SK-N-SH (cell line): ENCODE results near the gene PMF1. TPM values are rescaled to one million over a fixed set of nuclear protein-coding genes. Genes with fewer than 3 reads are reported as not detected.

Source experiments
- CTCF ChIA-PET: fragments of 300-600, 350-600 bp; formaldehyde crosslinking; extraction: SDS; loops from one replicate; lab custom pipeline; 2021; lab: Yijun Ruan, JAX
- POLR2A ChIA-PET: fragments of 350-600 bp; sonication (Branson Sonifier 250); formaldehyde crosslinking; extraction: SDS; loops from one replicate; lab custom pipeline; 2020; ENCODE audit warnings: antibody characterized with exemption, inconsistent platforms; lab: Yijun Ruan, JAX
- DNase-seq: peaks from one replicate; pipeline ENCODE4 v3.0.0; 2012
- H2AFZ ChIP-seq: fragments of 200-600 bp; sonication (generic); 2 replicates; pipeline ENCODE4 v1.8.1; 2016; ENCODE audit warnings: antibody characterized with exemption, mild to moderate bottlenecking, low read depth
- H3F3A ChIP-seq: fragments of 200-600 bp; sonication (generic); replicated peaks from 2 replicates; pipeline ENCODE3; 2016; ENCODE audit warnings: antibody characterized with exemption, mild to moderate bottlenecking; ENCODE audit not compliant: insufficient read depth
- H3K27ac ChIP-seq, 2 experiments: fragments of 200-500 bp in 1 of 2; fragments of 200-600 bp in 1 of 2; sonication (Bioruptor generic) in 1 of 2; sonication (generic), shearing (Covaris generic) in 1 of 2; 2 replicates each; pipeline versions ENCODE4 v1.5.1 to v1.6.1; 2014 to 2016; ENCODE audit warnings: low read depth in 2 of 2, inconsistent platforms in 1 of 2, low read length in 1 of 2, mild to moderate bottlenecking in 1 of 2, mixed read lengths in 1 of 2
- H3K27me3 ChIP-seq: fragments of 200-600 bp; sonication (generic), shearing (Covaris generic); 2 replicates; pipeline ENCODE4 v1.6.1; 2016; ENCODE audit warnings: mixed run types; ENCODE audit not compliant: insufficient read depth
- H3K36me3 ChIP-seq, 2 experiments: fragments of 200-500 bp in 1 of 2; fragments of 200-600 bp in 1 of 2; sonication (Bioruptor generic) in 1 of 2; sonication (generic) in 1 of 2; replicated peaks in 1 of 2; 2 replicates each; pipeline versions ENCODE3 to v1.5.1; 2014 to 2016; ENCODE audit warnings: low read length in 1 of 2, mild to moderate bottlenecking in 1 of 2; ENCODE audit not compliant: insufficient read depth in 2 of 2, control insufficient read depth in 1 of 2
- H3K4me1 ChIP-seq, 2 experiments: fragments of 200-500 bp in 1 of 2; fragments of 200-600 bp in 1 of 2; sonication (Bioruptor generic) in 1 of 2; sonication (generic), shearing (Covaris generic) in 1 of 2; 2 replicates each; pipeline versions ENCODE4 v1.5.1 to v1.6.1; 2014 to 2016; ENCODE audit warnings: low read depth in 1 of 2, low read length in 1 of 2, mixed run types in 1 of 2; ENCODE audit not compliant: insufficient read depth in 2 of 2, control insufficient read depth in 1 of 2
- H3K4me2 ChIP-seq: fragments of 200-600 bp; sonication (generic), shearing (Covaris generic); 2 replicates; pipeline ENCODE4 v1.6.1; 2017; ENCODE audit warnings: mixed run types
- H3K4me3 ChIP-seq, 2 experiments: fragments of 200-500 bp in 1 of 2; fragments of 200-600 bp in 1 of 2; sonication (Bioruptor generic) in 1 of 2; sonication (generic), shearing (Covaris generic) in 1 of 2; 2 replicates each; pipeline versions ENCODE4 v1.5.1 to v1.8.1; 2014 to 2016; ENCODE audit warnings: low read depth in 2 of 2, inconsistent platforms in 1 of 2, low read length in 1 of 2, mild to moderate bottlenecking in 1 of 2, mixed read lengths in 1 of 2, moderate library complexity in 1 of 2
- H3K79me2 ChIP-seq: fragments of 200-600 bp; sonication (generic); 2 replicates; pipeline ENCODE4 v1.8.1; 2017; ENCODE audit warnings: mild to moderate bottlenecking; ENCODE audit not compliant: insufficient read depth
- H3K9ac ChIP-seq: fragments of 200-600 bp; sonication (generic); 2 replicates; pipeline ENCODE4 v1.6.1; 2017; ENCODE audit warnings: mixed run types
- H3K9me2 ChIP-seq: fragments of 200-600 bp; sonication (generic); 2 replicates; pipeline ENCODE4 v1.6.1; 2017; ENCODE audit warnings: mixed run types
- H3K9me3 ChIP-seq: fragments of 200-600 bp; sonication (generic); 2 replicates; pipeline ENCODE4 v1.6.1; 2017; ENCODE audit warnings: mixed run types, mild to moderate bottlenecking, moderate library complexity
- H4K20me1 ChIP-seq: fragments of 200-600 bp; sonication (generic); 2 replicates; pipeline ENCODE4 v1.6.1; 2017; ENCODE audit warnings: mild to moderate bottlenecking, mixed run types; ENCODE audit not compliant: insufficient read depth
- ELF1 ChIP-seq: IDR thresholded peaks from 2 replicates; pipeline ENCODE4 v1.4.0; 2012
- EP300 ChIP-seq, 2 experiments: IDR thresholded peaks; 2 replicates each; pipeline versions ENCODE4 v1.4.0 to v1.6.1; 2012; ENCODE audit warnings: borderline replicate concordance in 1 of 2, low read depth in 1 of 2, low read length in 1 of 2
- EZH2phosphoT487 ChIP-seq: fragments of 200-600 bp; sonication (generic); IDR thresholded peaks from 2 replicates; pipeline ENCODE4 v1.6.1; 2017; ENCODE audit warnings: low read depth, mixed run types, mild to moderate bottlenecking, antibody characterized with exemption, moderate library complexity, borderline replicate concordance
- FOXJ3 ChIP-seq: sonication (generic); formaldehyde crosslinking; IDR thresholded peaks from 2 replicates; pipeline ENCODE4 v1.5.1; 2020; ENCODE audit warnings: mild to moderate bottlenecking, missing genetic modification reagents
- GATA2 ChIP-seq: sonication (generic); formaldehyde crosslinking; IDR thresholded peaks from 2 replicates; pipeline ENCODE4 v1.5.0; 2020; ENCODE audit warnings: mild to moderate bottlenecking, missing genetic modification reagents
- IRF3 ChIP-seq: fragments of 150-350 bp; IDR thresholded peaks from 2 replicates; pipeline ENCODE4 v1.6.1; 2016; ENCODE audit warnings: mild to moderate bottlenecking, low read depth, low read length
- JUND ChIP-seq: IDR thresholded peaks from 2 replicates; pipeline ENCODE4 v1.4.0; 2012
- NRF1 ChIP-seq: IDR thresholded peaks from 2 replicates; pipeline ENCODE4 v1.6.1; 2012; ENCODE audit warnings: low read depth, mild to moderate bottlenecking, low read length
- RAD21 ChIP-seq: IDR thresholded peaks from 2 replicates; pipeline ENCODE4 v1.6.1; 2012; ENCODE audit warnings: mild to moderate bottlenecking, low read length
- RCOR1 ChIP-seq: fragments of 150-350 bp; IDR thresholded peaks from 2 replicates; pipeline ENCODE4 v1.6.1; 2017; ENCODE audit warnings: antibody characterized with exemption, low read length
- REST ChIP-seq: IDR thresholded peaks from 2 replicates; pipeline ENCODE4 v1.6.1; 2012; ENCODE audit warnings: mild to moderate bottlenecking, low read depth, low read length, moderate library complexity
- TCF12 ChIP-seq: IDR thresholded peaks from 2 replicates; pipeline ENCODE4 v1.4.0; 2012
- TEAD4 ChIP-seq: IDR thresholded peaks from 2 replicates; pipeline ENCODE4 v1.4.0; 2012; ENCODE audit warnings: mild to moderate bottlenecking, borderline replicate concordance; ENCODE audit not compliant: insufficient read depth
- ZBTB33 ChIP-seq: IDR thresholded peaks from 2 replicates; pipeline ENCODE4 v1.4.0; 2012; ENCODE audit warnings: low read depth, borderline replicate concordance
- WGBS: methylation state at CpG from one replicate; pipeline ENCODE4 v1.1.6; 2017; ENCODE audit warnings: low lambda C conversion rate; 5-methylcytosine and 5-hydroxymethylcytosine counted together
- polyA plus RNA-seq, 3 experiments: library from polyadenylated mRNA; depleted of rRNA; stranded (reverse); fragments of >200 nt; gene quantifications; 2 replicates each; pipeline ENCODE4 v1.2.3, GENCODE V29; 2012

The PMF1 gene
- polyA plus RNA-seq, 1 of the 3 experiments (the other 2 are of a cell fraction) = 89.5 TPM

GRCh38 chr1:156191292-156191964 is 21.4 kb upstream of the PMF1 start:
- 97% methylated on average over 4 of the region's 4 CpGs for WGBS
- Histone ChIP-seq H3K4me2 (no peak overlapping the region), H3K9me3 (no peaks in the 10 kb centered on the region), H3K27me3 (no peaks in the 10 kb centered on the region), H2AFZ (no peak overlapping the region), H3K4me3 (no peak overlapping the region), H3K36me3 (peaks cover 9 to 11% of the 10 kb centered on the region in 2 experiments), H3K9ac (no peak overlapping the region), H3K79me2 (peaks cover 24% of the 10 kb centered on the region), H3K9me2 (no peaks in the 10 kb centered on the region), H3F3A (no peaks in the 10 kb centered on the region), H3K27ac (no peak overlapping the region), H4K20me1 (no peaks in the 10 kb centered on the region), H3K4me1 (peaks cover 7 to 16% of the 10 kb centered on the region in 2 experiments; a peak in 2 of 4 replicates)
- DNase-seq = no peak
- CTCF ChIA-PET = interaction anchor here (0.9 to 1.2 kb wide), 2 partner anchors 44 to 125 kb away, joined by 3 read pairs; no protein-coding TSS in a partner anchor
- POLR2A ChIA-PET = no interaction called here
- TF ChIP-seq ZBTB33 = no peak
- TF ChIP-seq EP300 (IDR thresholded peaks at IDR 0.05; ENCODE audit: borderline replicate concordance in 1 of 2, low read depth in 1 of 2, low read length in 1 of 2) = no peak
- TF ChIP-seq RAD21 = no peak
- TF ChIP-seq NRF1 = no peak
- TF ChIP-seq REST = no peak
- no peak for TF ChIP-seq FOXJ3
- TF ChIP-seq ELF1 = no peak
- TF ChIP-seq TCF12 = no peak

GRCh38 chr1:156193208-156193487 is 19.7 kb upstream of the PMF1 start:
- DNase-seq = no peak
- peak overlapping the region; percentile 56 to 92 for H3K27ac ChIP-seq
- H3K9ac ChIP-seq = peak overlapping the region; percentile 72
- CTCF ChIA-PET = interaction anchor here (0.9 to 1.5 kb wide), 4 partner anchors 17 to 52 kb away, joined by 3 to 5 read pairs (median 4); partner anchors contain the start of gene PMF1
- TF ChIP-seq GATA2 (CRISPR knock-in tag) = no peak
- TF ChIP-seq EP300 (IDR thresholded peaks at IDR 0.05; ENCODE audit: borderline replicate concordance in 1 of 2, low read depth in 1 of 2, low read length in 1 of 2) = no peak
- TF ChIP-seq TCF12 = no peak
- TF ChIP-seq JUND = no peak
- TF ChIP-seq TEAD4 = no peak
- no peak for TF ChIP-seq RCOR1
- no peak for TF ChIP-seq EZH2phosphoT487
- no peak for TF ChIP-seq IRF3
- TF ChIP-seq, all 33 proteins: peak for 0
- POLR2A ChIA-PET = interaction anchor here (1.0 to 1.1 kb wide), 3 partner anchors 20 to 102 kb away, joined by 3 to 16 read pairs (median 3); partner anchors contain the start of genes GLMP and PMF1
- no peaks in the 10 kb centered on the region for H4K20me1 ChIP-seq
- no peaks in the 10 kb centered on the region for H3K9me3 ChIP-seq
- H3K36me3 ChIP-seq = peaks cover 9 to 18% of the 10 kb centered on the region in 2 experiments
- H3K4me3 ChIP-seq = peak overlapping the region; percentile 69 to 78
- no peaks in the 10 kb centered on the region for H3K27me3 ChIP-seq
- WGBS = 71% methylated on average over 7 of the region's 7 CpGs
- H3F3A ChIP-seq = no peaks in the 10 kb centered on the region
- H3K4me1 ChIP-seq = peaks cover 7 to 16% of the 10 kb centered on the region in 2 experiments; a peak in 2 of 4 replicates
- H3K4me2 ChIP-seq = peak overlapping the region; percentile 74
- peak overlapping the region; percentile 96 for H2AFZ ChIP-seq
- H3K9me2 ChIP-seq = no peaks in the 10 kb centered on the region
- peaks cover 42% of the 10 kb centered on the region for H3K79me2 ChIP-seq
